GM18909 (cell line): ENCODE measurements around the gene CCDC28B.
"Not testable (repeated sequence)": the region's sequence is repeated elsewhere in the genome, so short reads cannot be mapped to it uniquely, and the experiment has no call there.

ENCODE experiments used
- ATAC-seq: cut with Tn5 transposase; IDR thresholded peaks from one replicate; pipeline ENCODE4 v1.9.1; 2021; ENCODE audit warnings: mild to moderate bottlenecking; ENCODE audit not compliant: unreplicated experiment, poor library complexity

The CCDC28B gene

GRCh38 chr1:32200226-32201010 lies at the start of gene CCDC28B:
Gene CCDC28B, plus strand, starts transcription at chr1:32200595. Its CDS starts 1,341 bp downstream, at chr1:32201936.
- ATAC-seq, result no peak

- ATAC-seq, result no peak
These were observed 49.5 kb upstream of the CCDC28B start for GRCh38 chr1:32150847-32151246.

GRCh38 chr1:32151319-32151787 lies 49.0 kb upstream of the CCDC28B start:
- no peak for ATAC-seq

- ATAC-seq, result no peak
These were observed 41.2 kb upstream of the CCDC28B start for GRCh38 chr1:32159189-32159588.

- no peak for ATAC-seq
These were observed 37.0 kb upstream of the CCDC28B start for GRCh38 chr1:32163405-32163804.

- not testable (repeated sequence) for ATAC-seq
These were observed 34.8 kb upstream of the CCDC28B start for GRCh38 chr1:32165633-32166032.

GRCh38 chr1:32170991-32171390 lies 29.4 kb upstream of the CCDC28B start:
- ATAC-seq, result no peak

- ATAC-seq, result no peak
These were observed 27.7 kb upstream of the CCDC28B start for GRCh38 chr1:32172621-32173245.

GRCh38 chr1:32178380-32179192 lies 21.8 kb upstream of the CCDC28B start:
- ATAC-seq, result no peak

- ATAC-seq, result no peak
These were observed 21.3 kb upstream of the CCDC28B start for GRCh38 chr1:32179193-32179442.

GRCh38 chr1:32179443-32180185 lies 20.8 kb upstream of the CCDC28B start, which contains the start of gene TXLNA:
Gene TXLNA, plus strand, starts transcription at chr1:32179675. Its CDS starts 671 bp downstream, at chr1:32180346.
- ATAC-seq, result peak; percentile 89

GRCh38 chr1:32180186-32181060 lies 20.0 kb upstream of the CCDC28B start:
- ATAC-seq, result no peak

GRCh38 chr1:32181065-32181464 lies 19.3 kb upstream of the CCDC28B start:
- ATAC-seq, result no peak

- ATAC-seq, result no peak
These were observed 18.8 kb upstream of the CCDC28B start for GRCh38 chr1:32181563-32181962.

- no peak for ATAC-seq
These were observed 18.3 kb upstream of the CCDC28B start for GRCh38 chr1:32182060-32182459.

- no peak for ATAC-seq
These were observed 15.7 kb upstream of the CCDC28B start for GRCh38 chr1:32184650-32185049.

- no peak for ATAC-seq
These were observed 14.3 kb upstream of the CCDC28B start for GRCh38 chr1:32186077-32186476.

- no peak for ATAC-seq
These were observed 13.9 kb upstream of the CCDC28B start for GRCh38 chr1:32186491-32186890.

GRCh38 chr1:32187850-32188249 lies 12.5 kb upstream of the CCDC28B start:
- no peak for ATAC-seq
